Measurements from ENCODE around the gene GOLM1. TPM values are rescaled to one million over a fixed set of nuclear protein-coding genes. Genes with fewer than 3 reads are reported as not detected.

GOLM1 gene
- total RNA-seq, 1 donor from 2014 or later, result 22.4 TPM

- Histone ChIP-seq H3K36me3 (ENCODE audit: control insufficient read depth in 3 of 3, insufficient read depth in 3 of 3, low read length in 3 of 3) (no peaks in the 10 kb centered on the region), H3K27ac (ENCODE audit: low read depth, low read length) (no peak overlapping the region), H3K4me3 (ENCODE audit: low read length in 3 of 3) (no peak overlapping the region), H3K9ac (ENCODE audit: low read depth in 1 of 3, low read length in 3 of 3) (no peak overlapping the region), H3K4me1 (ENCODE audit: control insufficient read depth in 3 of 3, insufficient read depth in 3 of 3, low read length in 3 of 3) (no peaks in the 10 kb centered on the region), H3K27me3 (ENCODE audit: control insufficient read depth in 3 of 3, insufficient read depth in 3 of 3, low read length in 3 of 3) (no peaks in the 10 kb centered on the region), H3K9me3 (ENCODE audit: control insufficient read depth in 3 of 3, low read length in 3 of 3) (no peaks in the 10 kb centered on the region)
Observed at GRCh38 chr9:86047361-86047760, 52.0 kb downstream of the GOLM1 start.

GRCh38 chr9:86046930-86047341 is 52.4 kb downstream of the GOLM1 start:
- Histone ChIP-seq H3K36me3 (ENCODE audit: control insufficient read depth in 3 of 3, insufficient read depth in 3 of 3, low read length in 3 of 3) (no peaks in the 10 kb centered on the region), H3K4me1 (ENCODE audit: control insufficient read depth in 3 of 3, insufficient read depth in 3 of 3, low read length in 3 of 3) (no peaks in the 10 kb centered on the region), H3K27me3 (ENCODE audit: control insufficient read depth in 3 of 3, insufficient read depth in 3 of 3, low read length in 3 of 3) (no peaks in the 10 kb centered on the region), H3K27ac (ENCODE audit: low read depth, low read length) (no peak overlapping the region), H3K9ac (ENCODE audit: low read depth in 1 of 3, low read length in 3 of 3) (no peak overlapping the region), H3K9me3 (ENCODE audit: control insufficient read depth in 3 of 3, low read length in 3 of 3) (no peaks in the 10 kb centered on the region), H3K4me3 (ENCODE audit: low read length in 3 of 3) (no peak overlapping the region)

GRCh38 chr9:86046071-86046636 is 53.2 kb downstream of the GOLM1 start:
- Histone ChIP-seq H3K4me3 (ENCODE audit: low read length in 3 of 3) (no peak overlapping the region), H3K36me3 (ENCODE audit: control insufficient read depth in 3 of 3, insufficient read depth in 3 of 3, low read length in 3 of 3) (no peaks in the 10 kb centered on the region), H3K4me1 (ENCODE audit: control insufficient read depth in 3 of 3, insufficient read depth in 3 of 3, low read length in 3 of 3) (no peaks in the 10 kb centered on the region), H3K27ac (ENCODE audit: low read depth, low read length) (no peak overlapping the region), H3K9me3 (ENCODE audit: control insufficient read depth in 3 of 3, low read length in 3 of 3) (no peaks in the 10 kb centered on the region), H3K9ac (ENCODE audit: low read depth in 1 of 3, low read length in 3 of 3) (no peak overlapping the region), H3K27me3 (ENCODE audit: control insufficient read depth in 3 of 3, insufficient read depth in 3 of 3, low read length in 3 of 3) (no peaks in the 10 kb centered on the region)

GRCh38 chr9:86045654-86046053 is 53.7 kb downstream of the GOLM1 start:
- Histone ChIP-seq H3K27ac (ENCODE audit: low read depth, low read length) (no peak overlapping the region), H3K9me3 (ENCODE audit: control insufficient read depth in 3 of 3, low read length in 3 of 3) (no peaks in the 10 kb centered on the region), H3K4me1 (ENCODE audit: control insufficient read depth in 3 of 3, insufficient read depth in 3 of 3, low read length in 3 of 3) (no peaks in the 10 kb centered on the region), H3K36me3 (ENCODE audit: control insufficient read depth in 3 of 3, insufficient read depth in 3 of 3, low read length in 3 of 3) (no peaks in the 10 kb centered on the region), H3K4me3 (ENCODE audit: low read length in 3 of 3) (no peak overlapping the region), H3K9ac (ENCODE audit: low read depth in 1 of 3, low read length in 3 of 3) (no peak overlapping the region), H3K27me3 (ENCODE audit: control insufficient read depth in 3 of 3, insufficient read depth in 3 of 3, low read length in 3 of 3) (no peaks in the 10 kb centered on the region)

- no peaks in the 10 kb centered on the region for H3K4me1 ChIP-seq (ENCODE audit: control insufficient read depth in 3 of 3, insufficient read depth in 3 of 3, low read length in 3 of 3)
- H3K27ac ChIP-seq (ENCODE audit: low read depth, low read length), result no peak overlapping the region
- no peaks in the 10 kb centered on the region for H3K9me3 ChIP-seq (ENCODE audit: control insufficient read depth in 3 of 3, low read length in 3 of 3)
- H3K9ac ChIP-seq (ENCODE audit: low read depth in 1 of 3, low read length in 3 of 3), result no peak overlapping the region
- H3K36me3 ChIP-seq (ENCODE audit: control insufficient read depth in 3 of 3, insufficient read depth in 3 of 3, low read length in 3 of 3), result no peaks in the 10 kb centered on the region
- H3K27me3 ChIP-seq (ENCODE audit: control insufficient read depth in 3 of 3, insufficient read depth in 3 of 3, low read length in 3 of 3), result no peaks in the 10 kb centered on the region
- no peak overlapping the region for H3K4me3 ChIP-seq (ENCODE audit: low read length in 3 of 3)
Observed at GRCh38 chr9:86043999-86044398, 55.4 kb downstream of the GOLM1 start.

- no peak overlapping the region for H3K4me3 ChIP-seq (ENCODE audit: low read length in 3 of 3)
- no peaks in the 10 kb centered on the region for H3K36me3 ChIP-seq (ENCODE audit: control insufficient read depth in 3 of 3, insufficient read depth in 3 of 3, low read length in 3 of 3)
- no peak overlapping the region for H3K27ac ChIP-seq (ENCODE audit: low read depth, low read length)
- H3K4me1 ChIP-seq (ENCODE audit: control insufficient read depth in 3 of 3, insufficient read depth in 3 of 3, low read length in 3 of 3), result no peaks in the 10 kb centered on the region
- H3K9ac ChIP-seq (ENCODE audit: low read depth in 1 of 3, low read length in 3 of 3), result no peak overlapping the region
- H3K27me3 ChIP-seq (ENCODE audit: control insufficient read depth in 3 of 3, insufficient read depth in 3 of 3, low read length in 3 of 3), result no peaks in the 10 kb centered on the region
- H3K9me3 ChIP-seq (ENCODE audit: control insufficient read depth in 3 of 3, low read length in 3 of 3), result no peaks in the 10 kb centered on the region
Observed at GRCh38 chr9:86043586-86043985, 55.8 kb downstream of the GOLM1 start.

- no peaks in the 10 kb centered on the region for H3K36me3 ChIP-seq (ENCODE audit: control insufficient read depth in 3 of 3, insufficient read depth in 3 of 3, low read length in 3 of 3)
- H3K27ac ChIP-seq (ENCODE audit: low read depth, low read length), result no peak overlapping the region
- H3K9ac ChIP-seq (ENCODE audit: low read depth in 1 of 3, low read length in 3 of 3), result no peak overlapping the region
- H3K27me3 ChIP-seq (ENCODE audit: control insufficient read depth in 3 of 3, insufficient read depth in 3 of 3, low read length in 3 of 3), result no peaks in the 10 kb centered on the region
- no peak overlapping the region for H3K4me3 ChIP-seq (ENCODE audit: low read length in 3 of 3)
- no peaks in the 10 kb centered on the region for H3K4me1 ChIP-seq (ENCODE audit: control insufficient read depth in 3 of 3, insufficient read depth in 3 of 3, low read length in 3 of 3)
- H3K9me3 ChIP-seq (ENCODE audit: control insufficient read depth in 3 of 3, low read length in 3 of 3), result no peaks in the 10 kb centered on the region
Observed at GRCh38 chr9:86042199-86042978, 57.0 kb downstream of the GOLM1 start.

- H3K36me3 ChIP-seq (ENCODE audit: control insufficient read depth in 3 of 3, insufficient read depth in 3 of 3, low read length in 3 of 3), result no peaks in the 10 kb centered on the region
- H3K4me1 ChIP-seq (ENCODE audit: control insufficient read depth in 3 of 3, insufficient read depth in 3 of 3, low read length in 3 of 3), result no peaks in the 10 kb centered on the region
- H3K27me3 ChIP-seq (ENCODE audit: control insufficient read depth in 3 of 3, insufficient read depth in 3 of 3, low read length in 3 of 3), result no peaks in the 10 kb centered on the region
- no peaks in the 10 kb centered on the region for H3K9me3 ChIP-seq (ENCODE audit: control insufficient read depth in 3 of 3, low read length in 3 of 3)
- H3K4me3 ChIP-seq (ENCODE audit: low read length in 3 of 3), result no peak overlapping the region
- H3K27ac ChIP-seq (ENCODE audit: low read depth, low read length), result no peak overlapping the region
- no peak overlapping the region for H3K9ac ChIP-seq (ENCODE audit: low read depth in 1 of 3, low read length in 3 of 3)
Observed at GRCh38 chr9:86041311-86041741, 58.0 kb downstream of the GOLM1 start.

- no peaks in the 10 kb centered on the region for H3K4me1 ChIP-seq (ENCODE audit: control insufficient read depth in 3 of 3, insufficient read depth in 3 of 3, low read length in 3 of 3)
- H3K9me3 ChIP-seq (ENCODE audit: control insufficient read depth in 3 of 3, low read length in 3 of 3), result no peaks in the 10 kb centered on the region
- no peak overlapping the region for H3K4me3 ChIP-seq (ENCODE audit: low read length in 3 of 3)
- H3K9ac ChIP-seq (ENCODE audit: low read depth in 1 of 3, low read length in 3 of 3), result no peak overlapping the region
- no peak overlapping the region for H3K27ac ChIP-seq (ENCODE audit: low read depth, low read length)
- H3K36me3 ChIP-seq (ENCODE audit: control insufficient read depth in 3 of 3, insufficient read depth in 3 of 3, low read length in 3 of 3), result no peaks in the 10 kb centered on the region
- H3K27me3 ChIP-seq (ENCODE audit: control insufficient read depth in 3 of 3, insufficient read depth in 3 of 3, low read length in 3 of 3), result no peaks in the 10 kb centered on the region
Observed at GRCh38 chr9:86040861-86041155, 58.5 kb downstream of the GOLM1 start.

- Histone ChIP-seq H3K4me3 (ENCODE audit: low read length in 3 of 3) (no peak overlapping the region), H3K36me3 (ENCODE audit: control insufficient read depth in 3 of 3, insufficient read depth in 3 of 3, low read length in 3 of 3) (no peaks in the 10 kb centered on the region), H3K27me3 (ENCODE audit: control insufficient read depth in 3 of 3, insufficient read depth in 3 of 3, low read length in 3 of 3) (no peaks in the 10 kb centered on the region), H3K27ac (ENCODE audit: low read depth, low read length) (no peak overlapping the region), H3K9me3 (ENCODE audit: control insufficient read depth in 3 of 3, low read length in 3 of 3) (no peaks in the 10 kb centered on the region), H3K4me1 (ENCODE audit: control insufficient read depth in 3 of 3, insufficient read depth in 3 of 3, low read length in 3 of 3) (no peaks in the 10 kb centered on the region), H3K9ac (ENCODE audit: low read depth in 1 of 3, low read length in 3 of 3) (no peak overlapping the region)
Observed at GRCh38 chr9:86039991-86040860, 59.1 kb downstream of the GOLM1 start.
